A549 (cell line): ENCODE data around the gene DDX3X. TPM values are rescaled to one million over a fixed set of nuclear protein-coding genes. Genes with fewer than 3 reads are reported as not detected.

Source experiments
- ATAC-seq, 2 experiments: fragments of 200-7000 bp in 1 of 2; fragments of >200 bp in 1 of 2; cut with Nextera tagmentation in 1 of 2; cut with Tn5 transposase in 1 of 2; 3 replicates each; pipeline versions ENCODE4 v1.8.0 to v1.9.1; 2018 to 2020; ENCODE audit warnings: mild to moderate bottlenecking in 1 of 2, moderate library complexity in 1 of 2
- CTCF ChIA-PET: fragments of 300-600 bp; sonication (Branson Sonifier 250); formaldehyde crosslinking; extraction: SDS; loops from one replicate; lab custom pipeline; 2021; ENCODE audit warnings: antibody characterized with exemption, inconsistent platforms; lab: Yijun Ruan, JAX
- POLR2A ChIA-PET: fragments of 350-600 bp; formaldehyde crosslinking; extraction: SDS; loops from one replicate; lab custom pipeline; 2021; ENCODE audit warnings: antibody characterized with exemption, inconsistent platforms; lab: Yijun Ruan, JAX
- DNase-seq, 2 experiments: peaks; one replicate each; pipeline versions ENCODE4 v3.0.0 to v3.0.0-alpha.2; 2011 to 2016; ENCODE audit warnings: low read depth in 1 of 2, low spot score in 1 of 2
- FAIRE-seq: peaks from 2 replicates; lab custom pipeline; 2011; peaks lifted over from hg19 to GRCh38; lab: Jason Lieb, UNC
- H3K27ac ChIP-seq, 2 experiments: fragments of >200 bp; sonication (Bioruptor Twin); formaldehyde crosslinking; 3 replicates each; pipeline ENCODE4 v1.5.1; 2016 to 2017
- H3K4me1 ChIP-seq: fragments of >200 bp; sonication (Bioruptor Twin); formaldehyde crosslinking; 3 replicates; pipeline ENCODE4 v1.6.1; 2016
- H3K4me2 ChIP-seq: fragments of >200 bp; sonication (Bioruptor Twin); formaldehyde crosslinking; 3 replicates; pipeline ENCODE4 v1.6.1; 2016
- H3K4me3 ChIP-seq: fragments of >200 bp; sonication (Bioruptor Twin); formaldehyde crosslinking; 3 replicates; pipeline ENCODE4 v1.5.1; 2016
- H3K9me3 ChIP-seq: fragments of >200 bp; sonication (Bioruptor Twin); formaldehyde crosslinking; 3 replicates; pipeline ENCODE4 v1.6.1; 2016
- CBX2 ChIP-seq: fragments of 200-600 bp; sonication (generic); IDR thresholded peaks from 2 replicates; pipeline ENCODE4 v1.6.1; 2016; ENCODE audit warnings: low read depth, mild to moderate bottlenecking, borderline replicate concordance
- CEBPB ChIP-seq, 2 experiments: fragments of >200 bp in 1 of 2; sonication (Bioruptor Twin) in 1 of 2; formaldehyde crosslinking in 1 of 2; IDR thresholded peaks; 2 replicates each; pipeline ENCODE4 v1.6.1; 2012 to 2016
- E2F6 ChIP-seq: IDR thresholded peaks from 2 replicates; pipeline ENCODE4 v1.6.1; 2012; ENCODE audit warnings: low read depth, borderline replicate concordance
- ESRRA ChIP-seq: fragments of 150-350 bp; IDR thresholded peaks from 2 replicates; pipeline ENCODE4 v1.6.1; 2014; ENCODE audit warnings: mild to moderate bottlenecking, low read length, borderline replicate concordance
- FOSL2 ChIP-seq, 2 experiments: fragments of 450-650 bp in 1 of 2; fragments of >200 bp in 1 of 2; sonication (Bioruptor Twin) in 1 of 2; formaldehyde crosslinking; IDR thresholded peaks; 2 replicates each; pipeline versions ENCODE4 v1.5.0 to v1.6.1; 2016 to 2020; ENCODE audit warnings: mild to moderate bottlenecking in 1 of 2, moderate library complexity in 1 of 2
- HDAC2 ChIP-seq: fragments of 200-600 bp; sonication (generic); IDR thresholded peaks from 2 replicates; pipeline ENCODE4 v1.6.1; 2016
- HES2 ChIP-seq: fragments of >200 bp; sonication (Bioruptor Twin); formaldehyde crosslinking; IDR thresholded peaks from 2 replicates; pipeline ENCODE4 v1.6.1; 2016
- JUNB ChIP-seq: fragments of >200 bp; sonication (Bioruptor Twin); formaldehyde crosslinking; IDR thresholded peaks from 2 replicates; pipeline ENCODE4 v1.6.1; 2016
- KDM1A ChIP-seq: fragments of 200-600 bp; sonication (generic); IDR thresholded peaks from 2 replicates; pipeline ENCODE4 v1.6.1; 2016; ENCODE audit warnings: low read depth, mild to moderate bottlenecking
- KDM5A ChIP-seq: fragments of 200-600 bp; sonication (generic); IDR thresholded peaks from 2 replicates; pipeline ENCODE4 v1.6.1; 2016; ENCODE audit warnings: antibody characterized with exemption, mild to moderate bottlenecking
- MAFK ChIP-seq: fragments of 450-650 bp; IDR thresholded peaks from 2 replicates; pipeline ENCODE4 v1.6.1; 2014; ENCODE audit not compliant: partially characterized antibody
- MAZ ChIP-seq: fragments of 150-350 bp; IDR thresholded peaks from 2 replicates; pipeline ENCODE4 v1.6.1; 2014; ENCODE audit warnings: antibody characterized with exemption, low read depth, low read length, borderline replicate concordance
- MYC ChIP-seq: IDR thresholded peaks from 2 replicates; pipeline ENCODE4 v1.6.1; 2012; ENCODE audit warnings: mild to moderate bottlenecking, inconsistent platforms, low read length, improper control_type of control experiment, borderline replicate concordance
- NPAS2 ChIP-seq: fragments of 250-450 bp; sonication (Bioruptor Pico); IDR thresholded peaks from 2 replicates; pipeline ENCODE4 v1.8.0; 2022; ENCODE audit warnings: mild to moderate bottlenecking, moderate library complexity, borderline replicate concordance
- POLR2A ChIP-seq: IDR thresholded peaks from 2 replicates; pipeline ENCODE4 v1.6.1; 2012; ENCODE audit warnings: mild to moderate bottlenecking, low read length
- RAD21 ChIP-seq, 2 experiments: fragments of >200 bp in 1 of 2; sonication (Bioruptor Twin) in 1 of 2; formaldehyde crosslinking in 1 of 2; IDR thresholded peaks in 1 of 2; conservative IDR thresholded peaks in 1 of 2; 2 replicates in 1 of 2; 3 replicates in 1 of 2; pipeline ENCODE4 v1.6.1; 2012 to 2018; ENCODE audit warnings: inconsistent platforms in 1 of 2
- RARB ChIP-seq: fragments of 250-450 bp; sonication (Bioruptor Pico); IDR thresholded peaks from 2 replicates; pipeline ENCODE4 v1.8.0; 2021; ENCODE audit warnings: mild to moderate bottlenecking, moderate library complexity
- SMC3 ChIP-seq: fragments of >200 bp; sonication (Bioruptor Twin); formaldehyde crosslinking; IDR thresholded peaks from 3 replicates; pipeline ENCODE4 v1.6.1; 2018; ENCODE audit warnings: inconsistent platforms
- SREBF2 ChIP-seq: fragments of 450-650 bp; IDR thresholded peaks from 2 replicates; pipeline ENCODE4 v1.6.1; 2014; ENCODE audit warnings: mild to moderate bottlenecking, moderate library complexity
- TP53 ChIP-seq: fragments of 250-450 bp; sonication (Bioruptor Pico); IDR thresholded peaks from 2 replicates; pipeline ENCODE4 v1.5.0; 2021; ENCODE audit warnings: mild to moderate bottlenecking, moderate library complexity
- USF2 ChIP-seq: fragments of 450-650 bp; IDR thresholded peaks from 2 replicates; pipeline ENCODE4 v1.6.1; 2014; ENCODE audit warnings: antibody characterized with exemption
- ZFP36 ChIP-seq: fragments of 450-650 bp; IDR thresholded peaks from 2 replicates; pipeline ENCODE4 v1.6.1; 2014; ENCODE audit warnings: borderline replicate concordance; ENCODE audit not compliant: partially characterized antibody
- ZNF302 ChIP-seq: fragments of 250-450 bp; sonication (Bioruptor Pico); IDR thresholded peaks from 2 replicates; pipeline ENCODE4 v1.9.0; 2021; ENCODE audit warnings: inconsistent platforms, mild to moderate bottlenecking, moderate library complexity
- WGBS: methylation state at CpG from one replicate; pipeline ENCODE4 v1.1.6; 2017; ENCODE audit errors: missing lambda C conversion rate; 5-methylcytosine and 5-hydroxymethylcytosine counted together
- polyA plus RNA-seq, 4 experiments: library from polyadenylated mRNA; depleted of rRNA in 3 of 4; stranded (reverse); fragments of >200 nt; fragmentation: RNase III in 1 of 4; extraction: RNeasy Plus Mini Kit Qiagen cat#74134 plus additional on column Dnase treatment in 1 of 4; gene quantifications; 2 replicates in 3 of 4; 3 replicates in 1 of 4; pipeline ENCODE4 v1.2.3, GENCODE V29; 2011 to 2017
- TF ChIP-seq, protein P1 (sequence below): fragments of 200-600 bp; sonication (generic); IDR thresholded peaks from 2 replicates; pipeline ENCODE4 v1.6.1; 2016; ENCODE audit warnings: antibody characterized with exemption, mild to moderate bottlenecking, moderate library complexity
- TF ChIP-seq, protein P2 (sequence below): fragments of 150-350 bp; IDR thresholded peaks from 2 replicates; pipeline ENCODE4 v1.6.1; 2014; ENCODE audit warnings: low read depth, mild to moderate bottlenecking, low read length

The DDX3X gene
- polyA plus RNA-seq, 2 of the 4 experiments (the other 2 are of a cell fraction) = 216 to 341 TPM

- Histone ChIP-seq H3K4me2 (no peak overlapping the region), H3K27ac (peak overlapping the region in 1 of 2 experiments; percentile 20; a peak in 1 of 6 replicates), H3K9me3 (no peaks in the 10 kb centered on the region), H3K4me3 (no peak overlapping the region), H3K4me1 (peaks cover 19% of the 10 kb centered on the region; the same call in 2 of the 3 replicates)
- ATAC-seq (no peak), FAIRE-seq (no peak), DNase-seq (no peak)
- POLR2A ChIA-PET = no interaction called here
- TF ChIP-seq USF2 (no peak), ZNF302 (CRISPR knock-in tag) (no peak), MAZ (no peak), NPAS2 (CRISPR knock-in tag) (no peak), SMC3 (no peak), TP53 (no peak), CBX2 (no peak), JUNB (no peak), CEBPB (IDR thresholded peaks at IDR 0.05) (no peak), MYC (no peak), RARB (CRISPR knock-in tag) (no peak), HDAC2 (no peak), FOSL2 (IDR thresholded peaks at IDR 0.05) (no peak), FOSL2 (CRISPR knock-in tag; IDR thresholded peaks at IDR 0.05) (no peak), HES2 (no peak), RAD21 (conservative IDR thresholded peaks at IDR 0.05 in 1 of 2, IDR thresholded peaks at IDR 0.05 in 1 of 2) (no peak), E2F6 (no peak), ZFP36 (no peak), MAFK (no peak)
- TF ChIP-seq, protein P1, sequence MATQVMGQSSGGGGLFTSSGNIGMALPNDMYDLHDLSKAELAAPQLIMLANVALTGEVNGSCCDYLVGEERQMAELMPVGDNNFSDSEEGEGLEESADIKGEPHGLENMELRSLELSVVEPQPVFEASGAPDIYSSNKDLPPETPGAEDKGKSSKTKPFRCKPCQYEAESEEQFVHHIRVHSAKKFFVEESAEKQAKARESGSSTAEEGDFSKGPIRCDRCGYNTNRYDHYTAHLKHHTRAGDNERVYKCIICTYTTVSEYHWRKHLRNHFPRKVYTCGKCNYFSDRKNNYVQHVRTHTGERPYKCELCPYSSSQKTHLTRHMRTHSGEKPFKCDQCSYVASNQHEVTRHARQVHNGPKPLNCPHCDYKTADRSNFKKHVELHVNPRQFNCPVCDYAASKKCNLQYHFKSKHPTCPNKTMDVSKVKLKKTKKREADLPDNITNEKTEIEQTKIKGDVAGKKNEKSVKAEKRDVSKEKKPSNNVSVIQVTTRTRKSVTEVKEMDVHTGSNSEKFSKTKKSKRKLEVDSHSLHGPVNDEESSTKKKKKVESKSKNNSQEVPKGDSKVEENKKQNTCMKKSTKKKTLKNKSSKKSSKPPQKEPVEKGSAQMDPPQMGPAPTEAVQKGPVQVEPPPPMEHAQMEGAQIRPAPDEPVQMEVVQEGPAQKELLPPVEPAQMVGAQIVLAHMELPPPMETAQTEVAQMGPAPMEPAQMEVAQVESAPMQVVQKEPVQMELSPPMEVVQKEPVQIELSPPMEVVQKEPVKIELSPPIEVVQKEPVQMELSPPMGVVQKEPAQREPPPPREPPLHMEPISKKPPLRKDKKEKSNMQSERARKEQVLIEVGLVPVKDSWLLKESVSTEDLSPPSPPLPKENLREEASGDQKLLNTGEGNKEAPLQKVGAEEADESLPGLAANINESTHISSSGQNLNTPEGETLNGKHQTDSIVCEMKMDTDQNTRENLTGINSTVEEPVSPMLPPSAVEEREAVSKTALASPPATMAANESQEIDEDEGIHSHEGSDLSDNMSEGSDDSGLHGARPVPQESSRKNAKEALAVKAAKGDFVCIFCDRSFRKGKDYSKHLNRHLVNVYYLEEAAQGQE = no peak
- TF ChIP-seq, protein P2, sequence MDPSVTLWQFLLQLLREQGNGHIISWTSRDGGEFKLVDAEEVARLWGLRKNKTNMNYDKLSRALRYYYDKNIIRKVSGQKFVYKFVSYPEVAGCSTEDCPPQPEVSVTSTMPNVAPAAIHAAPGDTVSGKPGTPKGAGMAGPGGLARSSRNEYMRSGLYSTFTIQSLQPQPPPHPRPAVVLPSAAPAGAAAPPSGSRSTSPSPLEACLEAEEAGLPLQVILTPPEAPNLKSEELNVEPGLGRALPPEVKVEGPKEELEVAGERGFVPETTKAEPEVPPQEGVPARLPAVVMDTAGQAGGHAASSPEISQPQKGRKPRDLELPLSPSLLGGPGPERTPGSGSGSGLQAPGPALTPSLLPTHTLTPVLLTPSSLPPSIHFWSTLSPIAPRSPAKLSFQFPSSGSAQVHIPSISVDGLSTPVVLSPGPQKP = no peak
- WGBS = 93% methylated on average over 4 of the region's 4 CpGs
- CTCF ChIA-PET = no interaction called here
These were observed 73.9 kb downstream of the DDX3X start for GRCh38 chrX:41407816-41408215.

DNA sequence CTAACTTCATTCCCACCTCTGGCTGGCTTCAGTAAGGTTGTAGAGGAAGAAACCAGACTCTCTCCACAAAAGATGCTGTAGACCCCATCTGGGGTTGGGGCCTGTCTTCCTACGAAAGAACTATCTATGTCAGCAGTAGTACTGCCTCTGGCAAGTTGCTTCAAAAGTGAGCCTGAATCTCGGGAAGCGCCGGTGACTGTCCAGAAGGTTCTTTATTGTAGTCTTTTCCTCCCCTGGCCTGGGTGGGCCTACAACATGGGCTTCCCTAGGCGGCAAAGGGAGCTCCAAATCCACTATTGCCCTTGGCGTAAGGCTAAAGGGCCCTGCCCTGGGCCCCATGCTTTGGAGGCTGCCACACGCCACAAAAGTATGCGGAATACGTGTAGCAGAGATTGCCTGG, 74.6 kb downstream of the DDX3X start:
- ATAC-seq (no peak), DNase-seq (no peak)
- no peak overlapping the region for H3K4me2 ChIP-seq
- CTCF ChIA-PET = no interaction called here
- 94% methylated on average over 6 of the region's 9 CpGs for WGBS
- H3K4me3 ChIP-seq = no peak overlapping the region
- POLR2A ChIA-PET = no interaction called here
- H3K9me3 ChIP-seq = no peaks in the 10 kb centered on the region
- H3K27ac ChIP-seq = no peak overlapping the region; a peak in 1 of 6 replicates
- TF ChIP-seq E2F6 = no peak
- no peak for TF ChIP-seq KDM5A
- no peak for TF ChIP-seq ESRRA
- no peak for TF ChIP-seq POLR2A
- TF ChIP-seq SREBF2 = no peak
- TF ChIP-seq RAD21 (conservative IDR thresholded peaks at IDR 0.05 in 1 of 2, IDR thresholded peaks at IDR 0.05 in 1 of 2) = no peak
- no peak for TF ChIP-seq MAFK
- TF ChIP-seq KDM1A = no peak
- no peak for TF ChIP-seq NPAS2 (CRISPR knock-in tag)
- TF ChIP-seq, all 56 proteins: peak for 0
- FAIRE-seq = no peak
- H3K4me1 ChIP-seq = peaks cover 19% of the 10 kb centered on the region; the same call in 2 of the 3 replicates
